Lower lobe of right lung (tissue), 2 donors: ENCODE measurements around the gene TXNL4A. TPM values are rescaled to one million over a fixed set of nuclear protein-coding genes. Genes with fewer than 3 reads are reported as not detected.

Experiments used
- ATAC-seq, 2 donors: fragments of 200-7000 bp; cut with Tn5 transposase; one replicate each; pipeline ENCODE4 v1.9.1; 2020 to 2022; ENCODE audit warnings: mild to moderate bottlenecking in 2 of 2, moderate library complexity in 2 of 2
- DNase-seq: peaks from one replicate; pipeline ENCODE4 v3.0.0-alpha.2; 2020
- H3K27ac ChIP-seq: fragments of 200-600 bp; one replicate; pipeline ENCODE4 v1.8.0; 2022
- H3K27me3 ChIP-seq: fragments of 200-600 bp; one replicate; pipeline ENCODE4 v1.8.0; 2022; ENCODE audit warnings: low read depth
- H3K36me3 ChIP-seq: fragments of 200-600 bp; one replicate; pipeline ENCODE4 v1.8.0; 2022; ENCODE audit warnings: mild to moderate bottlenecking
- H3K4me1 ChIP-seq: fragments of 200-600 bp; one replicate; pipeline ENCODE4 v1.8.0; 2022
- H3K4me3 ChIP-seq: fragments of 200-600 bp; one replicate; pipeline ENCODE4 v1.8.0; 2022; ENCODE audit warnings: mild to moderate bottlenecking
- H3K9me3 ChIP-seq: fragments of 200-600 bp; one replicate; pipeline ENCODE4 v1.8.0; 2022
- CTCF ChIP-seq: fragments of 200-600 bp; IDR thresholded peaks from one replicate; pipeline ENCODE4 v1.8.0; 2022; ENCODE audit warnings: antibody characterized with exemption, mild to moderate bottlenecking
- intact Hi-C: fragments of 100-400 bp; cut with DNase I; formaldehyde crosslinking; loops from one replicate; pipeline ENCODE4 v1.11.0; 2022
- total RNA-seq: library from RNA; stranded (reverse); fragmentation: NEBNext Ultra II Directional; extraction: Animal tissue kit (Norgen Biotek cat#: 25700); gene quantifications from one replicate; pipeline ENCODE4 v1.2.1, GENCODE V29; 2021
- donor health status: DM: no; HTN: yes; CAD: no; lungs with severe emphysema.

TXNL4A gene
- total RNA-seq, 1 donor from 2014 or later: 78.7 TPM

- Histone ChIP-seq H3K4me3 (no peak overlapping the region), H3K36me3 (peaks cover 57% of the 10 kb centered on the region), H3K27ac (no peak overlapping the region), H3K9me3 (peaks cover 1% of the 10 kb centered on the region), H3K27me3 (no peaks in the 10 kb centered on the region), H3K4me1 (peaks cover 9% of the 10 kb centered on the region)
- ATAC-seq (no peak), DNase-seq (peak; percentile 37)
- no peak for TF ChIP-seq CTCF
- intact Hi-C loops: no loop called here
Measured at GRCh38 chr18:79938196-79938595, 50.2 kb downstream of the TXNL4A start.

- intact Hi-C loops: no loop called here
- peaks cover 9% of the 10 kb centered on the region for H3K4me1 ChIP-seq
- no peak for ATAC-seq
- H3K27me3 ChIP-seq: no peaks in the 10 kb centered on the region
- TF ChIP-seq CTCF: no peak
- peak; percentile 32 for DNase-seq
- H3K4me3 ChIP-seq: no peak overlapping the region
- peaks cover 10% of the 10 kb centered on the region for H3K9me3 ChIP-seq
- no peak overlapping the region for H3K27ac ChIP-seq
- H3K36me3 ChIP-seq: peaks cover 48% of the 10 kb centered on the region
Measured at GRCh38 chr18:79937103-79937860, 51.1 kb downstream of the TXNL4A start.

- peaks cover 9% of the 10 kb centered on the region for H3K4me1 ChIP-seq
- intact Hi-C loops: no loop called here
- no peak for TF ChIP-seq CTCF
Measured at GRCh38 chr18:79936641-79937040, 51.7 kb downstream of the TXNL4A start.

GRCh38 chr18:79935925-79936324, 52.4 kb downstream of the TXNL4A start:
- Histone ChIP-seq H3K4me1 (peaks cover 9% of the 10 kb centered on the region), H3K4me3 (no peak overlapping the region), H3K27me3 (no peaks in the 10 kb centered on the region), H3K27ac (no peak overlapping the region), H3K9me3 (peaks cover 22% of the 10 kb centered on the region), H3K36me3 (peaks cover 35% of the 10 kb centered on the region)
- ATAC-seq (no peak), DNase-seq (peak; percentile 13)
- TF ChIP-seq CTCF: no peak
- intact Hi-C loops: no loop called here

More at GRCh38 chr18:79936641-79937040, 51.7 kb downstream of the TXNL4A start:
- ATAC-seq (no peak), DNase-seq (peak; percentile 34)
- Histone ChIP-seq H3K9me3 (peaks cover 17% of the 10 kb centered on the region), H3K27me3 (no peaks in the 10 kb centered on the region), H3K4me3 (no peak overlapping the region), H3K27ac (no peak overlapping the region), H3K36me3 (peaks cover 42% of the 10 kb centered on the region)

GRCh38 chr18:79935499-79935898, 52.9 kb downstream of the TXNL4A start:
- H3K4me3 ChIP-seq: no peak overlapping the region
- H3K27me3 ChIP-seq: no peaks in the 10 kb centered on the region
- H3K9me3 ChIP-seq: peaks cover 24% of the 10 kb centered on the region
- DNase-seq: peak; percentile 7
- intact Hi-C loops: no loop called here
- no peak for TF ChIP-seq CTCF
- no peak overlapping the region for H3K27ac ChIP-seq
- H3K4me1 ChIP-seq: peaks cover 9% of the 10 kb centered on the region
- no peak for ATAC-seq
- H3K36me3 ChIP-seq: peaks cover 30% of the 10 kb centered on the region
